Osteoblast (primary cell): ENCODE measurements around the gene SRD5A1. TPM values are rescaled to one million over a fixed set of nuclear protein-coding genes. Genes with fewer than 3 reads are reported as not detected.

Experiments
- DNase-seq: peaks from one replicate; pipeline ENCODE4 v3.0.0; 2011; ENCODE audit warnings: low spot score, mixed read lengths; ENCODE audit not compliant: insufficient read length; ENCODE audit errors: missing footprints
- H2AFZ ChIP-seq: 2 replicates; pipeline ENCODE4 v1.6.0; 2011; ENCODE audit warnings: mild to moderate bottlenecking, low read length
- H3K27ac ChIP-seq: 2 replicates; pipeline ENCODE4 v1.5.1; 2011; ENCODE audit warnings: mild to moderate bottlenecking, low read depth, low read length, moderate library complexity
- H3K27me3 ChIP-seq: 2 replicates; pipeline ENCODE4 v1.6.0; 2012; ENCODE audit warnings: mild to moderate bottlenecking, control low read depth, inconsistent platforms, low read length, moderate library complexity; ENCODE audit not compliant: insufficient read depth
- H3K36me3 ChIP-seq: 2 replicates; pipeline ENCODE4 v1.5.1; 2011; ENCODE audit warnings: mild to moderate bottlenecking, low read length, control low read depth, moderate library complexity; ENCODE audit not compliant: insufficient read depth
- H3K4me1 ChIP-seq: 2 replicates; pipeline ENCODE4 v1.5.1; 2011; ENCODE audit warnings: mild to moderate bottlenecking, low read length, control low read depth, moderate library complexity; ENCODE audit not compliant: insufficient read depth
- H3K4me2 ChIP-seq: 2 replicates; pipeline ENCODE4 v1.6.0; 2011; ENCODE audit warnings: mild to moderate bottlenecking, low read length; ENCODE audit not compliant: insufficient read depth
- H3K4me3 ChIP-seq: fragments of 200-600 bp; sonication (generic); 3 replicates; pipeline ENCODE4 v1.5.1; 2012; ENCODE audit warnings: mild to moderate bottlenecking, low read length, inconsistent platforms; ENCODE audit not compliant: insufficient read depth
- H3K79me2 ChIP-seq: 2 replicates; pipeline ENCODE4 v1.6.0; 2012; ENCODE audit warnings: mild to moderate bottlenecking, low read length, control low read depth, inconsistent platforms; ENCODE audit not compliant: insufficient read depth
- H3K9me3 ChIP-seq: 2 replicates; pipeline ENCODE4 v1.5.1; 2011; ENCODE audit warnings: low read depth, low read length, control low read depth
- H4K20me1 ChIP-seq: 2 replicates; pipeline ENCODE4 v1.6.0; 2012; ENCODE audit warnings: mild to moderate bottlenecking, low read length, control low read depth; ENCODE audit not compliant: insufficient read depth
- CTCF ChIP-seq: IDR thresholded peaks from 2 replicates; pipeline ENCODE4 v1.5.1; 2011; ENCODE audit warnings: mild to moderate bottlenecking, low read depth, low read length, moderate library complexity; ENCODE audit errors: extremely low read depth
- total RNA-seq: library from RNA; depleted of rRNA; stranded (reverse); fragments of >200 nt; gene quantifications from 2 replicates; pipeline ENCODE4 v1.2.3, GENCODE V29; 2012

SRD5A1 gene
- total RNA-seq, 1 donor: 9.4 TPM

- H3K4me2 ChIP-seq: no peak overlapping the region
- peaks cover 3% of the 10 kb centered on the region for H3K79me2 ChIP-seq
- peaks cover 90% of the 10 kb centered on the region for H3K36me3 ChIP-seq
- DNase-seq: no peak
- no peak overlapping the region for H3K27ac ChIP-seq
- no peak overlapping the region for H2AFZ ChIP-seq
- no peaks in the 10 kb centered on the region for H3K9me3 ChIP-seq
- H3K4me3 ChIP-seq: no peak overlapping the region
- H4K20me1 ChIP-seq: peaks cover 7% of the 10 kb centered on the region
- peaks cover 3% of the 10 kb centered on the region for H3K4me1 ChIP-seq
- TF ChIP-seq CTCF: no peak
- H3K27me3 ChIP-seq: no peaks in the 10 kb centered on the region
These were observed 29.6 kb upstream of the SRD5A1 start for GRCh38 chr5:6603643-6604042.

- Histone ChIP-seq H4K20me1 (peaks cover 5% of the 10 kb centered on the region), H3K36me3 (peaks cover 91% of the 10 kb centered on the region), H3K79me2 (peaks cover 3% of the 10 kb centered on the region), H3K4me1 (no peaks in the 10 kb centered on the region), H3K4me2 (no peak overlapping the region), H2AFZ (no peak overlapping the region), H3K9me3 (no peaks in the 10 kb centered on the region), H3K27ac (no peak overlapping the region), H3K4me3 (no peak overlapping the region), H3K27me3 (no peaks in the 10 kb centered on the region)
- DNase-seq: no peak
- no peak for TF ChIP-seq CTCF
These were observed 28.9 kb upstream of the SRD5A1 start for GRCh38 chr5:6604341-6604740.

- Histone ChIP-seq H3K4me3 (no peak overlapping the region), H4K20me1 (peaks cover 5% of the 10 kb centered on the region), H3K36me3 (peaks cover 91% of the 10 kb centered on the region), H3K9me3 (no peaks in the 10 kb centered on the region), H3K4me1 (no peaks in the 10 kb centered on the region), H3K4me2 (no peak overlapping the region), H2AFZ (no peak overlapping the region), H3K27ac (no peak overlapping the region), H3K79me2 (peaks cover 3% of the 10 kb centered on the region), H3K27me3 (no peaks in the 10 kb centered on the region)
- TF ChIP-seq CTCF: no peak
- DNase-seq: no peak
These were observed 28.3 kb upstream of the SRD5A1 start for GRCh38 chr5:6604946-6605345.

GRCh38 chr5:6606884-6607558 lies 26.2 kb upstream of the SRD5A1 start:
- peaks cover 13% of the 10 kb centered on the region for H4K20me1 ChIP-seq
- peaks cover 9% of the 10 kb centered on the region for H3K79me2 ChIP-seq
- no peak for DNase-seq
- H3K27me3 ChIP-seq: no peaks in the 10 kb centered on the region
- H2AFZ ChIP-seq: no peak overlapping the region
- H3K4me1 ChIP-seq: no peaks in the 10 kb centered on the region
- H3K36me3 ChIP-seq: peaks cover 92% of the 10 kb centered on the region
- TF ChIP-seq CTCF: no peak
- no peaks in the 10 kb centered on the region for H3K9me3 ChIP-seq
- no peak overlapping the region for H3K27ac ChIP-seq
- no peak overlapping the region for H3K4me3 ChIP-seq
- H3K4me2 ChIP-seq: no peak overlapping the region
